Karpas-422 (cell line): ENCODE data around the gene FN3K. TPM values are rescaled to one million over a fixed set of nuclear protein-coding genes. Genes with fewer than 3 reads are reported as not detected.

Experiments used
- DNase-seq: peaks from one replicate; pipeline ENCODE4 v3.0.0-alpha.2; 2015
- H2AFZ ChIP-seq: fragments of 200-600 bp; sonication (generic); 2 replicates; pipeline ENCODE4 v1.6.1; 2014; ENCODE audit warnings: antibody characterized with exemption, low read length, mixed read lengths
- H3K27ac ChIP-seq: fragments of 200-600 bp; sonication (generic); 2 replicates; pipeline ENCODE4 v1.5.1; 2014; ENCODE audit warnings: mild to moderate bottlenecking, low read length, moderate library complexity
- H3K27me3 ChIP-seq: fragments of 200-600 bp; sonication (generic); 2 replicates; pipeline ENCODE4 v1.6.1; 2014; ENCODE audit warnings: low read length, mixed read lengths
- H3K36me3 ChIP-seq: fragments of 200-600 bp; sonication (generic); 2 replicates; pipeline ENCODE4 v1.6.1; 2014; ENCODE audit warnings: low read length, mixed read lengths; ENCODE audit not compliant: insufficient read depth
- H3K4me1 ChIP-seq: fragments of 200-600 bp; sonication (generic); 2 replicates; pipeline ENCODE4 v1.6.1; 2014; ENCODE audit warnings: mild to moderate bottlenecking, low read length, mixed read lengths
- H3K4me2 ChIP-seq: fragments of 200-600 bp; sonication (generic); 2 replicates; pipeline ENCODE4 v1.6.1; 2014; ENCODE audit warnings: low read length, low read depth, mild to moderate bottlenecking; ENCODE audit not compliant: poor library complexity, severe bottlenecking
- H3K4me3 ChIP-seq: fragments of 200-600 bp; sonication (generic); 2 replicates; pipeline ENCODE4 v1.5.1; 2014; ENCODE audit warnings: mild to moderate bottlenecking, antibody characterized with exemption, low read length, mixed read lengths
- H3K79me2 ChIP-seq: fragments of 200-600 bp; sonication (generic); 2 replicates; pipeline ENCODE4 v1.6.1; 2014; ENCODE audit warnings: mild to moderate bottlenecking, low read length, mixed read lengths
- H3K9ac ChIP-seq: fragments of 200-600 bp; sonication (generic); 2 replicates; pipeline ENCODE4 v1.6.0; 2014; ENCODE audit warnings: low read length
- H3K9me2 ChIP-seq: fragments of 200-600 bp; sonication (generic), shearing (Covaris generic); replicated peaks from 2 replicates; pipeline ENCODE4 v1.6.0; 2014; ENCODE audit warnings: mild to moderate bottlenecking, low read length, moderate library complexity; ENCODE audit not compliant: insufficient read depth
- H3K9me3 ChIP-seq: fragments of 300-700, 200-600 bp; sonication (generic); 2 replicates; pipeline ENCODE4 v1.6.1; 2014; ENCODE audit warnings: low read length, mixed read lengths
- H4K20me1 ChIP-seq: fragments of 200-600 bp; sonication (generic); 2 replicates; pipeline ENCODE4 v1.6.1; 2014; ENCODE audit warnings: mild to moderate bottlenecking, antibody characterized with exemption, low read length, low read depth; ENCODE audit not compliant: insufficient read depth
- total RNA-seq: library from RNA; depleted of rRNA; stranded (reverse); fragments of >200 nt; shearing (Covaris generic); gene quantifications from 2 replicates; pipeline ENCODE4 v1.2.3, GENCODE V29; 2014; ENCODE audit warnings: low replicate concordance

The FN3K gene
- total RNA-seq, 1 experiment from 2014 or later, result not detected

GRCh38 chr17:82692268-82692667 lies 43.1 kb upstream of the FN3K start:
- DNase-seq, result no peak
- H3K9ac ChIP-seq, result no peak overlapping the region
- H2AFZ ChIP-seq, result no peak overlapping the region
- H4K20me1 ChIP-seq, result no peaks in the 10 kb centered on the region
- peaks cover 3% of the 10 kb centered on the region; the same call in 1 of the 2 replicates for H3K9me3 ChIP-seq
- no peaks in the 10 kb centered on the region for H3K9me2 ChIP-seq
- H3K4me2 ChIP-seq, result no peak overlapping the region
- no peaks in the 10 kb centered on the region for H3K79me2 ChIP-seq
- no peaks in the 10 kb centered on the region for H3K27me3 ChIP-seq
- no peaks in the 10 kb centered on the region; the same call in 1 of the 2 replicates for H3K36me3 ChIP-seq
- H3K27ac ChIP-seq, result no peak overlapping the region
- no peak overlapping the region for H3K4me3 ChIP-seq
- no peaks in the 10 kb centered on the region for H3K4me1 ChIP-seq

DNA sequence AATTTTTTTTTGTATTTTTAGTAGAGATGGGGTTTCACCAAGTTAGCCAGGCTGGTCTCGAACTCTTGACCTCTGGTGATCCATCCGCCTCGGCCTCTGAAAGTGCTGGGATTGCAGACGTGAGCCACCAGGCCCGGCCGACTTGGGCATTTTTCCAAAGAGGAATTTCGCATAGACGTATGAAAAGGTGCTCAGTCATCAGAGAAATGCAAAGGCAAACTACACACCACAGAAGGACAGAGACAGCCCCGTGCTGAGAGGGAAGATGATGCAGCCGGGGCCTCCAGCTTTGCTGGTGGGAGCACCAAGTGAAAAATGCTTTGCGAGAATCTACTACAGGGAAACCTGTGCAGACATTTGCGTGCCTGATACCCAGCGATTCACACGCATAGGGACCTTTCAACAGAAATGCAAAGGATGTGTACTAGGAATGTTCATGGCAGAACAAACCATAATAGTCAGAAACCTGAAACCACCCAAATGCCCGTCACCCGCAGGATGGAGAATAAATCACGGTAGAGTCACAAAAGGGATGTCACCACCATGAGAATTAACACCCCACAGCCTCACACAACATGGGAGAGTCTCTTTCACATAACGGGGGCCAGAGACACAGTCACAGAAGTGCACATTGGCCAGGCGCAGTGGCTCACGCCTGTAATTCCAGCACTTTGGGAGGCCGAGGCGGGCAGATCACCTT lies 42.1 kb upstream of the FN3K start:
- Histone ChIP-seq H3K9me2 (no peaks in the 10 kb centered on the region), H3K79me2 (no peaks in the 10 kb centered on the region), H3K9ac (no peak overlapping the region), H3K27ac (no peak overlapping the region), H3K4me1 (no peaks in the 10 kb centered on the region), H2AFZ (no peak overlapping the region), H3K4me3 (no peak overlapping the region), H4K20me1 (no peaks in the 10 kb centered on the region), H3K27me3 (no peaks in the 10 kb centered on the region), H3K4me2 (no peak overlapping the region), H3K9me3 (peaks cover 3% of the 10 kb centered on the region; the same call in 1 of the 2 replicates), H3K36me3 (no peaks in the 10 kb centered on the region; the same call in 1 of the 2 replicates)
- DNase-seq, result no peak

DNA sequence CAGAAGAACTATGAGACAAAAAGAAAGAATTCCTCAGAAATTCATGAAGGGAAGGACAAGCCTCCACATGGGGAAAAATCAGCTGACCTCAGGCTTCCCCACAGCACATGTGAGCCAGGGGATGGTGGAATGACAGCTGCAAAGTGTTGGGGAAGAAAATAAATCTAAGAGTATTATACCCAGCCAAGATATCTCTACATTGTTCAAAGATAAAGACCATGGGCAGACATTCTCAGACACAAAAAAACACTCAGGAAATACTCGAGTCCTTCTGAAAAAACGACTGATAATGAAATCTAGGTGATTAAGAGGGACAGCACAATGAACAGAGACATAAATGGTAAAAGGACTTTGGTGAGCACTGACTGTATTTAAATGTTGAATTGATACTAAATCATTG lies 40.8 kb upstream of the FN3K start:
- H3K9ac ChIP-seq, result no peak overlapping the region
- no peak overlapping the region for H3K4me3 ChIP-seq
- H3K79me2 ChIP-seq, result no peaks in the 10 kb centered on the region
- H3K9me2 ChIP-seq, result no peaks in the 10 kb centered on the region
- no peak overlapping the region for H3K27ac ChIP-seq
- no peaks in the 10 kb centered on the region for H3K27me3 ChIP-seq
- H4K20me1 ChIP-seq, result no peaks in the 10 kb centered on the region
- H3K4me1 ChIP-seq, result no peaks in the 10 kb centered on the region
- H3K9me3 ChIP-seq, result peaks cover 3% of the 10 kb centered on the region; the same call in 1 of the 2 replicates
- no peaks in the 10 kb centered on the region; the same call in 1 of the 2 replicates for H3K36me3 ChIP-seq
- H3K4me2 ChIP-seq, result no peak overlapping the region
- no peak overlapping the region for H2AFZ ChIP-seq
- DNase-seq, result no peak

DNA sequence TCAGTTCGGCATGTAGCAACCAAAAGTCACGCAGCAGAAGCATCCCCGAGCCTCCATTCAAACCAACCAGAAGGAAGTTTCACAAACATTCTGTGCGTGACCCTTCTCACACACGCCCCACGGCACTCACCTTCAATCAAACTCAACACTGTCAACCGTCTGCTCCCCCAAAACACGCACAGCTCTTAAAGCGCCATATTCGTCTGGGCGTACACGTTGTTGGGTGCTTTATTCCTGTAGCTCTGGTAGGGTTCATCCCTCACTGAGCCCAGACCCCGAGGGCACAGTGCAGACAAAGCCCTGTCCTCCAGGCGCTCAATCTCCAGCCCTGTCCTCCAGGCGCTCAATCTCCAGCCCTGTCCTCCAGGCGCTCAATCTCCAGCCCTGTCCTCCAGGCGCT lies 39.2 kb upstream of the FN3K start:
- no peak for DNase-seq
- Histone ChIP-seq H4K20me1 (no peaks in the 10 kb centered on the region), H3K36me3 (no peaks in the 10 kb centered on the region; the same call in 1 of the 2 replicates), H3K4me1 (no peaks in the 10 kb centered on the region), H3K9ac (no peak overlapping the region), H3K9me3 (peaks cover 3% of the 10 kb centered on the region; the same call in 1 of the 2 replicates), H3K9me2 (no peaks in the 10 kb centered on the region), H2AFZ (no peak overlapping the region), H3K4me2 (no peak overlapping the region), H3K79me2 (no peaks in the 10 kb centered on the region), H3K27me3 (no peaks in the 10 kb centered on the region), H3K4me3 (no peak overlapping the region), H3K27ac (no peak overlapping the region)

DNA sequence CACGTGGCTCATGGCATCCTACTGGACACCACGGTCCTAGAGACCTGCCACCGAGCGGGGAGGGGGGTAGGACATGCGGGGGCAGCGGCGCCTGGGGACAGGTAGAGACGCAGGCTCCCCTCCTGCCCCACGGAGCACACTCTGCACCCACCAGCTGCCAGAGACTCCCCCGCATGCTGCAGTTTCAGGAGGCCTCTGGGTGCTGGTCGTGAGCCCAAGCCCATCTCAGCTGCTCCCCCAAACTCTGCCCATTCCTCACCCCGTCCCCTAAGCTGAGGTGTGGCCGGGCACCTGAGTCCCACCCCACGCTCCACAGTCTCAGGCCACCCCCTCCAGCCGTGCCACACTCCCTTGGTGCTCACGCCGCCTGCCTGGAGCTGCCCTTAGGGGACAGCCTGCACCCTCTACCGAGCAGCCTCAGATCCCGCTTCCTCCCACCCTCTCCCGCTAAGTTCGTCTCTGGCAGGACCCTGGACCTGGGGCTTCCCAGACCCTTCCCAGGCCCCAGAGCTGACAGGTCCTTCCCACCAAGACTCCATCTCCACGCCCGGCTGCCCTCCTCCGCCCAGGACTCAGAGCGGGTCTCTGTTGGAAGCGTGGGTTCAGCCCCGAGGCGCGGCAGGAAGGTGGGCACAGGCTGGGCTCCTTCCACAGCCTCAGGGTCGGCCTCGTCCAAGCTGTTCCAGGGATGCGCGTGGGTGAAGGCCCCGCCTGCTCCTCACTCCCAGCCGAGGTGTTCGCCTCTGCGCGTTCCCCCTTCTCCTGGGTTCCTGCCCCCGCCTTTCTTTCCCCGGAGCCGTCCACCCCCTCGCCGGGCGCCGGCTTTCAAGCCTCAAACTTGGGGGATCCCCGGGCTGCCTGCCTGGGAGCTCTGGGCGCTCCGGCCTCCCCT lies 38.3 kb upstream of the FN3K start:
- Histone ChIP-seq H2AFZ (no peak overlapping the region), H3K4me2 (no peak overlapping the region), H4K20me1 (no peaks in the 10 kb centered on the region), H3K9ac (no peak overlapping the region), H3K79me2 (no peaks in the 10 kb centered on the region), H3K9me3 (peaks cover 3% of the 10 kb centered on the region; the same call in 1 of the 2 replicates), H3K27ac (no peak overlapping the region), H3K27me3 (no peaks in the 10 kb centered on the region), H3K4me1 (no peaks in the 10 kb centered on the region), H3K9me2 (no peaks in the 10 kb centered on the region), H3K4me3 (no peak overlapping the region), H3K36me3 (no peaks in the 10 kb centered on the region; the same call in 1 of the 2 replicates)
- no peak for DNase-seq

- Histone ChIP-seq H4K20me1 (no peaks in the 10 kb centered on the region), H3K9me2 (no peaks in the 10 kb centered on the region), H3K27ac (no peak overlapping the region), H3K27me3 (no peaks in the 10 kb centered on the region), H2AFZ (no peak overlapping the region), H3K9ac (no peak overlapping the region), H3K4me3 (no peak overlapping the region), H3K4me1 (peaks cover under 1% of the 10 kb centered on the region), H3K79me2 (no peaks in the 10 kb centered on the region), H3K36me3 (no peaks in the 10 kb centered on the region; the same call in 1 of the 2 replicates), H3K4me2 (no peak overlapping the region), H3K9me3 (peaks cover 3% of the 10 kb centered on the region; the same call in 1 of the 2 replicates)
- no peak for DNase-seq
Observed at GRCh38 chr17:82697808-82698064, 37.7 kb upstream of the FN3K start.

- H3K27me3 ChIP-seq, result no peaks in the 10 kb centered on the region
- peaks cover 3% of the 10 kb centered on the region; the same call in 1 of the 2 replicates for H3K9me3 ChIP-seq
- DNase-seq, result peak; percentile 98
- peak within 1 kb of the TSS; percentile 61 for H3K9ac ChIP-seq
- H3K9me2 ChIP-seq, result no peaks in the 10 kb centered on the region
- no peak within 1 kb of the TSS for H2AFZ ChIP-seq
- peaks cover 5% of the 10 kb centered on the region for H3K4me1 ChIP-seq
- peak within 1 kb of the TSS; percentile 35 for H3K4me2 ChIP-seq
- peak within 1 kb of the TSS; percentile 51; the same call in 1 of the 2 replicates for H3K4me3 ChIP-seq
- H3K36me3 ChIP-seq, result no peaks in the 10 kb centered on the region; the same call in 1 of the 2 replicates
- no peak within 1 kb of the TSS for H3K27ac ChIP-seq
- H3K79me2 ChIP-seq, result no peaks in the 10 kb centered on the region
- H4K20me1 ChIP-seq, result no peaks in the 10 kb centered on the region
Observed at GRCh38 chr17:82698065-82698973, 37.1 kb upstream of the FN3K start, which contains the start of gene RAB40B. Gene RAB40B, minus strand, starts transcription at chr17:82698698. Its CDS starts 102 bp downstream, at chr17:82698596.
